Trophoblast cell (in vitro differentiated cells and primary cell): ENCODE results near the gene BPIFA3.

Experiments used
- DNase-seq, 2 donors: peaks; one replicate each; pipeline ENCODE4 v3.0.0-alpha.2; 2016
- H2AFZ ChIP-seq: 2 replicates; pipeline ENCODE4 v1.6.1; 2013; ENCODE audit warnings: low read length, moderate library complexity, mild to moderate bottlenecking; ENCODE audit not compliant: insufficient read depth, poor library complexity
- H2AK5ac ChIP-seq: 2 replicates; pipeline ENCODE4 v1.6.1; 2013; ENCODE audit warnings: mild to moderate bottlenecking, low read length
- H2BK120ac ChIP-seq: 2 replicates; pipeline ENCODE4 v1.6.1; 2013; ENCODE audit warnings: low read length, mild to moderate bottlenecking, moderate library complexity; ENCODE audit not compliant: insufficient read depth, poor library complexity
- H2BK12ac ChIP-seq: 2 replicates; pipeline ENCODE4 v1.6.1; 2013; ENCODE audit warnings: mild to moderate bottlenecking, low read length, moderate library complexity
- H2BK5ac ChIP-seq: 2 replicates; pipeline ENCODE4 v1.6.1; 2013; ENCODE audit warnings: low read length, low read depth, moderate library complexity, mild to moderate bottlenecking; ENCODE audit not compliant: poor library complexity
- H3K14ac ChIP-seq: 2 replicates; pipeline ENCODE4 v1.6.1; 2013; ENCODE audit warnings: mild to moderate bottlenecking, low read length
- H3K18ac ChIP-seq: 2 replicates; pipeline ENCODE4 v1.6.1; 2013; ENCODE audit warnings: mild to moderate bottlenecking, low read length
- H3K23ac ChIP-seq: 2 replicates; pipeline ENCODE4 v1.6.1; 2013; ENCODE audit warnings: low read length
- H3K27ac ChIP-seq: 2 replicates; pipeline ENCODE4 v1.5.1; 2013; ENCODE audit warnings: low read depth, mild to moderate bottlenecking, inconsistent platforms, low read length, moderate library complexity
- H3K27me3 ChIP-seq: 2 replicates; pipeline ENCODE4 v1.6.1; 2013; ENCODE audit warnings: inconsistent platforms, mild to moderate bottlenecking, low read length, moderate library complexity; ENCODE audit not compliant: insufficient read depth
- H3K36me3 ChIP-seq, 2 experiments: 1 replicate in 1 of 2; 2 replicates in 1 of 2; pipeline ENCODE4 v1.6.1; 2013; ENCODE audit warnings: low read length in 2 of 2, mild to moderate bottlenecking in 2 of 2, moderate library complexity in 1 of 2; ENCODE audit not compliant: insufficient read depth in 2 of 2, control insufficient read depth in 1 of 2
- H3K4ac ChIP-seq: 2 replicates; pipeline ENCODE4 v1.6.1; 2013; ENCODE audit warnings: low read depth, mild to moderate bottlenecking, low read length, moderate library complexity
- H3K4me1 ChIP-seq, 2 experiments: 1 replicate in 1 of 2; 2 replicates in 1 of 2; pipeline ENCODE4 v1.6.1; 2013; ENCODE audit warnings: low read length in 2 of 2, mild to moderate bottlenecking in 2 of 2, moderate library complexity in 1 of 2; ENCODE audit not compliant: insufficient read depth in 2 of 2, control insufficient read depth in 1 of 2
- H3K4me2 ChIP-seq: 2 replicates; pipeline ENCODE4 v1.6.1; 2013; ENCODE audit warnings: inconsistent platforms, mild to moderate bottlenecking, low read length, moderate library complexity
- H3K4me3 ChIP-seq: 2 replicates; pipeline ENCODE4 v1.5.1; 2013; ENCODE audit warnings: mild to moderate bottlenecking, low read depth, low read length, inconsistent platforms
- H3K79me1 ChIP-seq: one replicate; pipeline ENCODE4 v1.6.1; 2013; ENCODE audit warnings: low read length
- H3K79me2 ChIP-seq: 2 replicates; pipeline ENCODE4 v1.6.1; 2013; ENCODE audit warnings: low read length, mild to moderate bottlenecking; ENCODE audit not compliant: control insufficient read depth, insufficient read depth, poor library complexity
- H3K9ac ChIP-seq: 2 replicates; pipeline ENCODE4 v1.6.1; 2013; ENCODE audit warnings: mild to moderate bottlenecking, low read length
- H3K9me3 ChIP-seq: 2 replicates; pipeline ENCODE4 v1.6.1; 2013; ENCODE audit warnings: low read depth, mild to moderate bottlenecking, control low read depth, inconsistent platforms, low read length; ENCODE audit not compliant: insufficient read depth
- H4K12ac ChIP-seq: 2 replicates; pipeline ENCODE4 v1.6.1; 2013; ENCODE audit warnings: low read depth, mild to moderate bottlenecking, low read length, moderate library complexity
- H4K8ac ChIP-seq: 2 replicates; pipeline ENCODE4 v1.6.1; 2013; ENCODE audit warnings: low read depth, mild to moderate bottlenecking, low read length, moderate library complexity
- H4K91ac ChIP-seq: one replicate; pipeline ENCODE4 v1.6.1; 2013; ENCODE audit warnings: low read depth, mild to moderate bottlenecking, low read length, moderate library complexity
- WGBS: extraction: QIAGEN DNeasy Blood & Tissue Kit; methylation state at CpG from one replicate; pipeline ENCODE4 v1.1.7; 2013; ENCODE audit warnings: missing lambda C conversion rate; ENCODE audit not compliant: insufficient read length, insufficient coverage; ENCODE audit errors: extremely low coverage; 5-methylcytosine and 5-hydroxymethylcytosine counted together

Gene BPIFA3

DNA sequence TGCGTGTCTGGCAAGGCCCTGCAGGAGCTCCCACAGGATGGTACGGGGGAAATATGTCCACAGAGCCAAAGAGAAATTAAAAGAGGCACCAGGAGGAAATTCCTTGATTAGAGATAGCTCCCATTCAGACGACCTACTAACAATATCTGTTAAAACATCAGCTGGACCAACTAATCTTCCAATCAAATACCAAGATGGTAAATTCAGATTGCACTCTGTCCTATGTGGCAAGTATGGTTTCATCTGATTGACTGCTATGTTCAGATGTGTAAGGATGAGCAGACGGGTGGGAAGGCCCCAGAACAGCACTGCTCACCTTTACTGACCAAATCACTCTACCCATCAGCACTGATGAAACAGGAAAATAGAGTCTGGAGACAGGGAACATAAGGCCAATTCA is 29.7 kb upstream of the BPIFA3 start:
- no peaks in the 10 kb centered on the region for H3K4me1 ChIP-seq
- H3K4me2 ChIP-seq: no peak overlapping the region
- H3K4ac ChIP-seq: no peak overlapping the region
- H3K36me3 ChIP-seq: no peaks in the 10 kb centered on the region
- peak; percentile 73 to 88 for DNase-seq
- H3K27ac ChIP-seq: no peak overlapping the region
- H4K12ac ChIP-seq: no peak overlapping the region
- no peak overlapping the region for H4K91ac ChIP-seq
- no peak overlapping the region for H3K14ac ChIP-seq
- no CpG with 5 or more reads among the region's 4 CpGs for WGBS
- H3K9me3 ChIP-seq: no peaks in the 10 kb centered on the region
- H3K79me2 ChIP-seq: no peaks in the 10 kb centered on the region
- no peak overlapping the region for H2BK5ac ChIP-seq
- H3K27me3 ChIP-seq: no peaks in the 10 kb centered on the region
- no peak overlapping the region for H3K9ac ChIP-seq
- H3K18ac ChIP-seq: no peak overlapping the region
- no peak overlapping the region for H2AK5ac ChIP-seq
- H2BK12ac ChIP-seq: no peak overlapping the region
- H3K23ac ChIP-seq: no peak overlapping the region
- H2AFZ ChIP-seq: no peak overlapping the region
- no peak overlapping the region for H4K8ac ChIP-seq
- no peaks in the 10 kb centered on the region for H3K79me1 ChIP-seq
- no peak overlapping the region for H2BK120ac ChIP-seq
- no peak overlapping the region for H3K4me3 ChIP-seq

DNA sequence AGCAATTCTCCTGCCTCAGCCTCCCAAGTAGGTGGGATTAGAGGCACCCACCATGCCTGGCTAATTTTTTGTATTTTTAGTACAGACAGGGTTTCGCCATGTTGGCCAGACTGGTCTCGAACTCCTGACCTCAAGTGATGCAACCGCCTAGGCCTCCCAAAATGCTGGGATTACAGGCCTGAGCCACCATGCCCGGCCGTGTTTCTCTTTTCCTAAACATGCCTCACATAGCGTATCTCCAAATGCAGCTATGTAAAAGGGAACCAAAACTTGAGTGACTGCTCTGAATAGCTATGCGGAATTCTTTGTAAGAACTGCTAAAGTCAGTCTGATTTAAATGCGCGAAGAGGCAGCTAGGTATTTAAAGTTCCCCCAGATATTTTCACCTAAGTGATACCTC is 28.7 kb upstream of the BPIFA3 start:
- Histone ChIP-seq H3K4ac (no peak overlapping the region), H3K4me2 (no peak overlapping the region), H2BK5ac (no peak overlapping the region), H3K27ac (no peak overlapping the region), H3K27me3 (no peaks in the 10 kb centered on the region), H2AK5ac (no peak overlapping the region), H4K91ac (no peak overlapping the region), H4K12ac (no peak overlapping the region), H3K9me3 (no peaks in the 10 kb centered on the region), H3K18ac (no peak overlapping the region), H2BK120ac (no peak overlapping the region), H3K36me3 (no peaks in the 10 kb centered on the region), H3K4me3 (no peak overlapping the region), H2AFZ (no peak overlapping the region), H2BK12ac (no peak overlapping the region), H3K4me1 (no peaks in the 10 kb centered on the region), H3K79me2 (no peaks in the 10 kb centered on the region), H3K9ac (no peak overlapping the region), H3K79me1 (no peaks in the 10 kb centered on the region), H3K23ac (no peak overlapping the region), H4K8ac (no peak overlapping the region), H3K14ac (no peak overlapping the region)
- peak; percentile 67 to 76 for DNase-seq
- WGBS: no CpG with 5 or more reads among the region's 9 CpGs

DNA sequence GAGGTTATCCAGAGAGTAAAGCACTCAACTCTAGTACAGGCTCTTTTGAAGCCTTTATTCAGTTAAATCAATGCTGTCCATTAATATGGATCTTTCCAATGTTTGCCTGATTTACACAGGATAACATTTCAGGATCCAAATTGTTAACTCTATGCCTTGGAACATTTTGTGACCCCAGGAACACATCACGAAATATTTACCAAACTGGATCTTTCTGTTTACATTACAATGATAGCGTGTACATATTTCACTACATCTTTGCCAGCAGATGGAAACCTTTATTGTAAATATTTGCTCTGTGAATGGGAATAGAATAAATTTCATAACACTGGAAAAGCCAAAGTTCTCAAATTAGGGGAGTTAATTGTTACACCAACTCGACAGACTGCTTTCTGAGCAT is 25.7 kb upstream of the BPIFA3 start:
- no peaks in the 10 kb centered on the region for H3K9me3 ChIP-seq
- no peak overlapping the region for H2BK5ac ChIP-seq
- no peak overlapping the region for H3K4me3 ChIP-seq
- no peak for DNase-seq
- H3K27ac ChIP-seq: no peak overlapping the region
- no peak overlapping the region for H3K18ac ChIP-seq
- H2BK12ac ChIP-seq: no peak overlapping the region
- H4K91ac ChIP-seq: no peak overlapping the region
- H4K8ac ChIP-seq: no peak overlapping the region
- H2AFZ ChIP-seq: no peak overlapping the region
- no peaks in the 10 kb centered on the region for H3K79me1 ChIP-seq
- H3K4ac ChIP-seq: no peak overlapping the region
- H3K9ac ChIP-seq: no peak overlapping the region
- H2AK5ac ChIP-seq: no peak overlapping the region
- no peak overlapping the region for H3K14ac ChIP-seq
- no peaks in the 10 kb centered on the region for H3K79me2 ChIP-seq
- no peaks in the 10 kb centered on the region for H3K36me3 ChIP-seq
- no CpG with 5 or more reads among the region's 3 CpGs for WGBS
- no peak overlapping the region for H3K23ac ChIP-seq
- H2BK120ac ChIP-seq: no peak overlapping the region
- H4K12ac ChIP-seq: no peak overlapping the region
- no peaks in the 10 kb centered on the region for H3K4me1 ChIP-seq
- H3K27me3 ChIP-seq: no peaks in the 10 kb centered on the region
- no peak overlapping the region for H3K4me2 ChIP-seq

- H3K27ac ChIP-seq: no peak overlapping the region
- no peak overlapping the region for H3K4me2 ChIP-seq
- no peak overlapping the region for H2BK5ac ChIP-seq
- H4K12ac ChIP-seq: no peak overlapping the region
- no peak overlapping the region for H3K14ac ChIP-seq
- no peaks in the 10 kb centered on the region for H3K36me3 ChIP-seq
- H3K9me3 ChIP-seq: no peaks in the 10 kb centered on the region
- no peak overlapping the region for H4K8ac ChIP-seq
- no peak overlapping the region for H2AK5ac ChIP-seq
- no peaks in the 10 kb centered on the region for H3K79me1 ChIP-seq
- no peak overlapping the region for H3K9ac ChIP-seq
- H3K18ac ChIP-seq: no peak overlapping the region
- no peaks in the 10 kb centered on the region for H3K79me2 ChIP-seq
- H2BK12ac ChIP-seq: no peak overlapping the region
- H4K91ac ChIP-seq: no peak overlapping the region
- H3K4me1 ChIP-seq: no peaks in the 10 kb centered on the region
- H3K27me3 ChIP-seq: no peaks in the 10 kb centered on the region
- WGBS: no CpG with 5 or more reads among the region's 1 CpG
- H2AFZ ChIP-seq: no peak overlapping the region
- no peak overlapping the region for H3K4ac ChIP-seq
- no peak for DNase-seq
- no peak overlapping the region for H3K4me3 ChIP-seq
- H2BK120ac ChIP-seq: no peak overlapping the region
- no peak overlapping the region for H3K23ac ChIP-seq
These were observed 25.2 kb upstream of the BPIFA3 start for GRCh38 chr20:33191955-33192354.
